Upper lobe of left lung (tissue), 4 donors: ENCODE data around the gene MBD5.

Source experiments
- CTCF ChIP-seq, 6 experiments: fragments of 450-650 bp in 4 of 6; fragments of 200-600 bp in 2 of 6; sonication (generic) in 2 of 6; IDR thresholded peaks; one replicate each; pipeline ENCODE4 v1.5.1; 2016 to 2019; ENCODE audit warnings: antibody characterized with exemption in 6 of 6
- EP300 ChIP-seq, 4 donors: sonication (generic); formaldehyde crosslinking; IDR thresholded peaks; one replicate each; pipeline ENCODE4 v1.5.1; 2017; ENCODE audit warnings: antibody characterized with exemption in 4 of 4, control low read depth in 2 of 4
- POLR2A ChIP-seq, 4 donors: fragments of 450-650 bp; IDR thresholded peaks; one replicate each; pipeline ENCODE4 v1.5.1; 2016 to 2017; ENCODE audit warnings: antibody characterized with exemption in 4 of 4, mild to moderate bottlenecking in 2 of 4
- POLR2AphosphoS5 ChIP-seq, 2 donors: sonication (generic); formaldehyde crosslinking; IDR thresholded peaks; one replicate each; pipeline ENCODE4 v1.5.1; 2017; ENCODE audit warnings: antibody characterized with exemption in 2 of 2

GRCh38 chr2:148167241-148167766 is 146.4 kb downstream of the MBD5 start:
- TF ChIP-seq POLR2A (IDR thresholded peaks at IDR 0.05): no peak
- TF ChIP-seq CTCF (IDR thresholded peaks at IDR 0.05): no peak
- TF ChIP-seq POLR2AphosphoS5 (IDR thresholded peaks at IDR 0.05): no peak
- no peak for TF ChIP-seq EP300 (IDR thresholded peaks at IDR 0.05)
